GM18907 (cell line): ENCODE results near the gene CARMIL1.

Experiments
- ATAC-seq: cut with Tn5 transposase; IDR thresholded peaks from one replicate; pipeline ENCODE4 v1.9.1; 2021; ENCODE audit warnings: mild to moderate bottlenecking, moderate library complexity; ENCODE audit not compliant: unreplicated experiment

The CARMIL1 gene

DNA sequence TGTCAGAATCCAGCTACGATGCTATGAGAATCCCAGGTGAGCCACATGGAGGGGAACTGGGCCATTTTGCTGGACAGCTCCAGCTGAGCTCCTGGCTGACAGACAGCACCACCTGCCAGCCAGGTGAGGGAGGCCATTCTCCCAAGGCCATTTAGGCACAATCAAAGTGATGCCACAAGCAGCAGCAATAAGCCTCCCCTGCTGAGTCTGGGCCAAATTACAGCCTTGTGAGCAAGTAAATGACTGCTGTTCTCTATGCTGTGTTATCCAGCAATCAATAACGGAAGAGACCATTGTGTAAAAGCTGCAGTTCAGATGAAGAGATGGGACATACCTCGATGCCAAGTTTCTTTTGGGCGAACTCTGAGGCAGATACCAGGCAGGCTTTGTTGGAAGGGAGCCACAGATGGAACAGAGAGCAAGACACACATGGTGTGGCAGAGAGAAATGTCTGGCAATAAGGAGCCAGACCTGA, 358.8 kb downstream of the CARMIL1 start:
- ATAC-seq = no peak

DNA sequence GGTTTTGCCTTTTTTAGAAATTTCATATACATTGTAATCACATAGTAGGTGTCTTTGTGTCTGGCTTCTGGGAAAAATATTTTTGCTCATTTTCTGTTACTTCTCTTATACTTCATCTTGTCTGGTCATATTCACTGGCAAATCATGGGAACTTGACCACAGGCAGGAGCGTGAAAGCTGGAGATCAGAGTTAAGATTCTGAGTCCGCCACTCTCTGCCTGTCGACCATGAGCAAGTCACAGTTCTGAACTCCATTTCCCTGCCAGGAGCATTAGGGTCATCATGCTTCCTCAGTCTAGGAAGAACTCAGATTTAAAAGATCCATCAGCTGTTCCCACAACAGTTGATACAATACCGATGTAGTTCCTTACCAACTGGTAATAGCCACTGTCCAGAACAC, 360.5 kb downstream of the CARMIL1 start:
- ATAC-seq = no peak

DNA sequence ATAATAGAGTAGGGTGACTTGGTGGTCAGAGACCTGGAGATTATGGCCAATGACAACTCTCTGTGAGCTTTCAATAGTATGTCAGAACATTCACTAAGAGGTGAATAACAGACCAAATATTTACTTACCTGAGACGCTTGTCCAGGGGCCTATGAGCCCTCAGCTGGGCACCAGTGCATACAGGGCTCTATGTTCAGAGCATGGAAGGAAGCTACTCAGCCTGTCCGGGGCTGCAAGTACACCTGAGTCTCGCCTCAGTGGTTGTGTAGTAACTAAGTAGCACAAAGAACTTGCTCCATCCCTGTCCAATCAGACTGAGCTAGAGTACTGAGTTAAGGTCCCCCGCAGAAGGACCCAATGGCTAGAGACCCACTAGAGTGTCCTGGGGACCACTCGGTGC, 361.3 kb downstream of the CARMIL1 start:
- ATAC-seq = no peak

DNA sequence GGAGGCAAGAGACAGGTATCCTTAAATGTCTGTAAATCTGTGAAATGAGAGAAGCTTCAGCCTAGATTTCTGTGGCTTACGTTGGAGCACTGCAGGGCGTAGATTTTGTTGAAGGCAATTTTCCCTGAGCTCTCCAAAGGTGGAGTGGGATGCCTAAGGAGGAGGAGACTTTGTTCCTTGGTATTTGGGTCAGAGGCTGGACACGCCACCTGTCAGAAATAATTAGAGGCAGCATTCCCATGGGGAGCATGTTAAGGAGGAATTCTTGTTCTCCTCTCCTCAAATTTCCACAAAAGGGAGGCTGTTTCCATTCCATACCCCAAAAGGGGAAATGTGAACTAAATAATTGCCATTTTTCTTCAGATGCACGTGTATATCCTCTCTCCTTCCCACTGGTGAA, 361.7 kb downstream of the CARMIL1 start:
- ATAC-seq = no peak

DNA sequence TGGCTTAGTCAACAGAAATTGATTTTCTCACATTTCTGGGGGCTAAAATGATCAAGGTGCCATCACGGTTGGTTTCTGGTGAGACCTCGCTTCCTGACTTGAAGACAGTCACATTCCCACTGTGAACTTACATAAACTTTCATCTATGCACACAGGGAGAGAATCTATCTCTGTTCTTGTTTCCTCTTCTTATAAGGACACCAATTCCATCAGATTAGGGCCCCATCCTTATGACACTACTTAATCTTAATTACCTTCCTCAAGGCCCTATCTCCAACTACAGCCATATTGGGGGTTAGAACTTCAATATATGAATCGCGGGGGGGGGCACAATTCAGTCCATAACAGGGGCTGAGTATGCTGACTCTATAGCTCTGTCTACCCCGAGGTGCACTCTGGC, 362.2 kb downstream of the CARMIL1 start:
- ATAC-seq = no peak

DNA sequence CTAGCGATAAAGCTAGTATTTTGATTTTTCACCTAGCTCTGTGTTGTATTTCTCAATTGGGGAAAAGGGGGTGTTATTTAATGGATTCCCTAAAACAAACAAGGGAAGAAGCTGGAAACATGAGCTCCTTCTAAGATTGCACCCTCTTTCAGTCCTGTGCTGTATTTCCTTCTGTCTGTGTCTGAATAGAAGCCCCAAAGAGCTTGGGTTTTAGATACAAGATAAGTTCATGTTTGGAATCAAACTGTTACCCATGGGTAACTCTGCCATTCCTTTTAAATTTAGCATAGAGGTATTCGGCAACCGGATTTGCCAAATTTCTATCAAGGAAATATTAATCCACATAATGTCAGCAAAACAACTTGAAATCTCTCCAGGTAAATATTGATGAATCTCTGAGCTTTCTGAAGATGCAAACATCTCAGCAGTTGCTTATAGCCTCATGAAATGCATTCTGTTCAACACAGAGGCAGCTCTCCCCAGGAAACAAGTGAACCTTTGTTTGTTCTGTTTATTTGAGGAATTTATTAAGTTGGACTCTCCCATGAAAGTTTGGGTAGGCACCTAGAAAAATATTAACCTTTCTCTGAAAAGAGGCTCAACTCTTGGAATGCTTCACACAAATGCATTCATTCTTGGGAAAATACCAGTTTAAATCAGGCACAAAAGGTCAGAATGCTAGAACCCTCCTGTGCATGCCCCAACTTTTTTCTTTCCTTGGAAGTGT, 362.9 kb downstream of the CARMIL1 start:
- ATAC-seq = no peak

DNA sequence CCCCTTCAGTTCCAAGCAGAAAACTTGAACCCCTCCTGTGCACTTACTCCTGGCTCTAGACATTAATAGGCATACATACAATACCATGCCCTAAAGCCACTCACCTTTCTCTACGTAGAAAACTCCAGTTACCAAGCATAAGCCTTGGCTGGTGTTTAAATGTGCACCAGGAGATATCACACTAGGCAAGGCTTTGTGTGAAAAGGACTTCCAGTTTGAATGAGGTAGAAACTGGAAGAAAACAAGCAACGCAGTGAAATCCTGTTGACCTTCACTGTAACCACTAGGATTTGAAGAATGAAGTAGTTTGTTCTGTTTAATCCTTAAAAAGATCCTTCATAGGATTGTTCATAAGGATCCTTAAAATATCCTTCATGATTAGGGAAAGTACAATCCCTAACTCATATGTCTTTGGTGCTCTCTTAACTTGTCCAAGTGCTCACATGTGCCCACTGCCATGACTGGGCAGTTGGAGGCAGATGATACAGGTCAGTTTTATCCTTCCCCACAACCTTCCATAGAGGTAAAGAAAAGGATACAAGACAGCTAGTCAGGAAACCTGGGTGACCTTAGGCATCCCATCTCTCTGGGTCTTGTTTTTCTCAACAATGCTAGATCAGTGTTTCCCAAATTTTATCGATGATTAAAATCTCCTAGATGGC, 363.6 kb downstream of the CARMIL1 start:
- no peak for ATAC-seq

DNA sequence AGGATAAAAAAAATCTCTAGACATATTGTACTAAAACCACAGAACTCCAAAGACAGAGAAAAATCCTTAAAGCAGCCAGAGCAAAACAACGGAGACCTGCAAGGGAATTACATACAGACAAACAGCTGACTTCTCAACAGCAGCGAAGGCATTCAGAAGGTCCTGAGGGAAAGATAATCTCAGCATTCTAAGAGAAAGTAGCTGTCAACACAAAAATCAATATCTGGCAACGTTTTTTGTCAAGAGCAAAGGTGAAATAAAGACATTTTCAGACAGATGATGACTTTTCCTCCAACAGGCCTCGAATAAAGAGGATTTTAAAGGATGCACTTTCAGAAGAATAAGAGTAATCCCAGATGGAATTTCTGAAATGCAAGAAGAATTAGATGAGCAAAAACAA, 366.7 kb downstream of the CARMIL1 start:
- ATAC-seq = no peak

DNA sequence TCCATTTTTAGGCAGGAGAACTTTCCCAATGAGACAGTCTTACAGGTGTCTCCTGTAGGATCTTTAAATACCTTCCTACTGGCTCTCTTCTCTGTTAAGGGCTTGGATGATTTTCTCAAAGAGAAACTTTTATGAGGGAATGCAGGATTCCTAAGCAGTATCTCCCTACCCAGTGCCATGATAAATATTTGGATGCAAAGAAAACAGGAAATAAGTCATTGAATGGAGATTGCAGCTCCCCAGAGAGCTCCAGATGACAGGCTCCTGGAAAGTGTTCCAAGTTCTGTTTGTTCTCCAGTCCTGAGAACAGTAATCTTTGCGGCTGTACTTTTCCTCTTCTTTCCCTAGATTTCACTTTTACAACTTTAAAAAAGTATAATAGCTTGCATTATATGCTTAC, 370.4 kb downstream of the CARMIL1 start:
- ATAC-seq = no peak

DNA sequence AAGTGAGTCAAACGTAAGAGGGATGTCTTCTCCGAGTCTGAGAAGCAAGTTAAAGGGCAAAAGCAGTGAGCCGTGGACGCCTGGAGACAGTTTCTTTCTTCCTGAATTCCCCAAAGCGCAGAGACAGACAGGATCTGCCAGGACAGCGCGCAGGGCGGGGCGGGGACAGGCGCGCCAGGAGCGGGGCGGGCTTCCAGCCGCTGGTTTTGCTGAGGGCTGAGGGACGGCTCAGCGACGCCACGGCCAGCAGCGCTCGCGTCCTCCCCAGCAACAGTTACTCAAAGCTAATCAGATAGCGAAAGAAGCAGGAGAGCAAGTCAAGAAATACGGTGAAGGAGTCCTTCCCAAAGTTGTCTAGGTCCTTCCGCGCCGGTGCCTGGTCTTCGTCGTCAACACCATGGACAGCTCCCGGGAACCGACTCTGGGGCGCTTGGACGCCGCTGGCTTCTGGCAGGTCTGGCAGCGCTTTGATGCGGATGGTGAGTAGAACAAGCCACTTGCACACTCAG, 372.9 kb downstream of the CARMIL1 start, which contains the start of gene SCGN:
Gene SCGN (plus strand): TSS at position 209 of the 509 bp plus-strand sequence. CDS start 189 bp downstream, at position 398.
- no peak for ATAC-seq

DNA sequence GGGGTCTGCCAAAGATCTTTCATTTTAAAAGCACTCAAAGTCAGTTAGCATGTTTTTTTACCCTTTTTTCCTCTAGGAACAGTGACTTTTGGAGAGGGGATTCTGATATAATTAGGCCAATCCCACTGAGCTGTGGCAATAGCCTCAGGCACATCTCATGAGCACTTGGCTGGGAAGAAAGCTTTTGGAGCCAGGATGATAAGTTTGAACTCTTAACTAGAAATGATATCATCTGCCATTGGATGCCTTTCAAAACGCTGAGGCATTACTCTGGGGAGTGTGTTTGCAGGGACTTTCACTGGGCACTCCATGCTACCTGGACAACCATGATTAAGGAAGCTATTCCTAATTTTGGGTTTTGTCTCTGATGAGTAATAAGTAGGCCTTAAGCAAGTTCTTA, 376.5 kb downstream of the CARMIL1 start:
- no peak for ATAC-seq

DNA sequence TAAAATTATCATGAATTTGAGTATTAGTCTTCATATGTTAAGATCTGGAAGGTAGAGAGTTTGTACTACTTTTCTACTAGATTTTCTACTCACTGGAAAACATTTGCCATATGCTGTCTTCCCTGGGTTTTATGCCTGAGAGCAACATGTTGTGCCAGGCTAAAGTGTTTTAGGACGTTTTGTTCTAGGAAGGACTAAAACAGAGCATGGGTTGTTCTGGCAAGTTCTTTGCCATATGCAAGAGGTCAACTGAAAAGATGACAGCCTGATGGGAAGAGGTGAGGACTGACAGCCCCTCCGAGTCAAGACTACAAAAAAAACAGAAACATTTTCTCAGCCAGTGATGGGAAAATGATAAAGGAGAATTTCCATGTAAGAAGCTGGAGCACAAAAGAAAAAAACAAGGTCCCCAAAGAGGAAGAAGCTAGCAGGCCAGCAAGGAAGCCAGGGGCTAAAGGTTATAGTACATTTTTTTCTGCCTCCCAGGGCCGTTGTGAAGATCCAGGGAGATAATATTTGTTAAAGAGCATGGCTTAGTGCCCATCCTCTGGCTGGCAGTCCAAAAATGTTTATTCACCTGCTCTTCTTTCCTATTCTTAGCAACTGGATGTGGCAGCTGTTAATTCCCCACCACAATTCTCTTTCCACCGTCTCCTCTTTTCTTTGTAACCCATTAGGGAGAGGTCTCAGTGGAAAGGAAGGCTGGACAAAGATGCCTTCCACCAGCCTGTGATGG, 380.6 kb downstream of the CARMIL1 start:
- ATAC-seq = no peak

DNA sequence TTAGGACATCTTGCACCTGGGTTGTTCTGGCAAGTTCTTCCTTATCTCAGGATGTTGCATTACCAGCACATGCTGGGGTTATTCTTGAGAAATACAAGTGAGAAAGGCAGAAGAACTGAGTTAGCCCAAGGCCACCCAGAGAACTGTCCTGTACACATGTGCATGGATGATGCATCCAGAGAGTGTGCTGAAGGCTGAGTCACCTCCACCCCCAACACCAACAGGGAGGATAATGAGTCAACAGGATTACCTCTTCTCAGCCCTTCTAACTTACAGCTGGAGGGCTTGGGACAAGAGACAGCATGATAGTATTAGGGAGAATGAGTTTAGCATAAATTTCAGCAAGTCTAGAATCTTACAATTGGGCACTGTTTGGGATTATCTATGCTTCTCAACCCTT, 381.3 kb downstream of the CARMIL1 start:
- no peak for ATAC-seq

DNA sequence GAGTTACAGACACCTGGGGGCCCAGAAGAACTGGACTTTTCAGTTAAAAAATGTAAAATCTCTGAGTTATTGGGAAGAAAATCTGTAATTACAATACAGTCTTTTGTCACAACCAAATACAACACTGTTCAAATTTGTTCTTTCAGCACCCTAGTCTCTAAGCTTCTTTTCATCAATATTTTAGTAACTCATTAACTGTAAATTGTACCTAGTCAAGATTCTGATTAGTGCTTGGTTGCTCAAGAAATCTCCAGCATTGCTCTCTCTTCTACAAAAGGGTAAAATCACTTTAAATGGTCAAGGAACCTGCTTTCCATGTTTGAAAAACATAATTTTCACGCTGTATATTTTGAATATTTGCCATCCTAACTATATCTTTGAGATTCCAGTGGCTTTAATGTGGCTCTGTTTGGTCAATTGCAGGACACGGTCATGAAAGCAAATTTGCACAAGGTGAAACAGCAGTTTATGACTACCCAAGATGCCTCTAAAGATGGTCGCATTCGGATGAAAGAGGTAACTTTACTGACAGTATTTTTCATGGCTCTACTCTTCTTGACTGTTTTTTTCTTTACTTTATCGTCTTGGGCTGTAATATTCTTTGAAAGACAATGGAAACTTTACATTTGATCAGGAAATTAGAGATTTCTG, 382.1 kb downstream of the CARMIL1 start:
- ATAC-seq = no peak

DNA sequence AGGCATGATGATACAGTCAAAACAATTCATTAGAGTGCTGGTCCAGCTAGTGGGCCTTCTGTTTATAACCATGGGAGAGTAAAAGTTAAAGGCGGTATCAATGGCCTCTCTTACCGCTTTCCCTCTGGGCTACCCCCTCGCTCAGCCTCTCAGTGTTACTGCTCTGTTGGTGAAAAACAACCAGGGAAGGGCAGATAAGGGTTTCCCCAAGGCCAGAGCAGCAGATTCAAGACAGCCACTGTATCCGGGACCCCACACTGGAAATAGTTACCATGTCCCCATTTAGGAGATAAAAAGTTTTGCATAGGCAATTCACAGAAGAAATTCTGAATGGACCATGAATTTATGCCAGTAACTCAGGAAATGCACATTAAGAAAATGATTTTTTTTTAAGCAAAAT, 386.3 kb downstream of the CARMIL1 start:
- no peak for ATAC-seq

DNA sequence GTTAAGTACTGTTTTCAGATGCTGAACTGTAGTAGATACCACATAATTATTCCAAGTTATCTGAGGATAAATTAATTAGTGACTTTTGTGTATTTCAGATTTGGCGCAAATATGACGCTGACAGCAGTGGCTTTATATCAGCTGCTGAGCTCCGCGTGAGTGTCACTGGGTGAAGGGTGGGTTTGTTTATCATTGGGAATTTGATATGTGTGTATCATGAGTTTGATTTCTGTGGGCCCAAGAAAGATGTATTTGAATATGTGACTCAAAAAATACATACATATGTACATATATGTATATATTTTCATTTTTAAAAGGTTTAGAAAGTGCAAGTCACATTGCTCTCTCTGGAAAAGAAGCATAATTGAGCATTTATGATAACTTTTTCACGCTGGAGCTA, 390.2 kb downstream of the CARMIL1 start:
- ATAC-seq = no peak
